Tibial nerve (tissue), 4 donors: Measurements from ENCODE around the gene SAT2.

ENCODE experiments used
- EP300 ChIP-seq, 2 donors: sonication (generic); formaldehyde crosslinking; IDR thresholded peaks; one replicate each; pipeline ENCODE4 v1.6.1; 2017; ENCODE audit warnings: antibody characterized with exemption in 2 of 2, mild to moderate bottlenecking in 1 of 2
- POLR2A ChIP-seq, 2 donors: fragments of 450-650 bp; IDR thresholded peaks; one replicate each; pipeline ENCODE4 v1.6.1; 2017; ENCODE audit warnings: antibody characterized with exemption in 2 of 2, mild to moderate bottlenecking in 2 of 2, moderate library complexity in 2 of 2
- TF ChIP-seq, protein P1 (sequence below), 5 experiments: fragments of 200-600 bp in 3 of 5; fragments of 450-650 bp in 2 of 5; sonication (generic) in 3 of 5; IDR thresholded peaks; one replicate each; pipeline ENCODE4 v1.5.1; 2016 to 2019; ENCODE audit warnings: antibody characterized with exemption in 5 of 5, mild to moderate bottlenecking in 3 of 5, moderate library complexity in 2 of 5

DNA sequence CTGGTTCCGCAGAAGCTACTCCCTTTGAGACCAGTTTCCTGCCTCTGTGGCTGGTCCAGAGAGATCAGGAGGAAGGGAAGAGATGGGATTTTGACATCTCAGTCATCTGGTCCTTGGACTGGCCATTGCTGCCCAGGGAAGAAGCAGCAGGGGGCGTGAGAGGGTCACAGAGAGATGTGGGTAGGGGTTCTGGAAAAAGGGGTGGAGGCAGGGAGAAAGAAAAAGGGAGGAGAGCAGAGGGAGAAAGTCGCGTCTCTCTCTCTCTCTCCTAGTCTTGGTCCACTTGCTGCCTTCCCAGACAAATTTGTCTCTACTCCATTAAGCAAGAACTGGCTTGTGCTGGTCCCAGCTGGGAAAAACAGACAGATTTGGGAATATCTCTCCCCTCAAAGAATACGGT is 6.8 kb upstream of the SAT2 start:
- TF ChIP-seq, protein P1, sequence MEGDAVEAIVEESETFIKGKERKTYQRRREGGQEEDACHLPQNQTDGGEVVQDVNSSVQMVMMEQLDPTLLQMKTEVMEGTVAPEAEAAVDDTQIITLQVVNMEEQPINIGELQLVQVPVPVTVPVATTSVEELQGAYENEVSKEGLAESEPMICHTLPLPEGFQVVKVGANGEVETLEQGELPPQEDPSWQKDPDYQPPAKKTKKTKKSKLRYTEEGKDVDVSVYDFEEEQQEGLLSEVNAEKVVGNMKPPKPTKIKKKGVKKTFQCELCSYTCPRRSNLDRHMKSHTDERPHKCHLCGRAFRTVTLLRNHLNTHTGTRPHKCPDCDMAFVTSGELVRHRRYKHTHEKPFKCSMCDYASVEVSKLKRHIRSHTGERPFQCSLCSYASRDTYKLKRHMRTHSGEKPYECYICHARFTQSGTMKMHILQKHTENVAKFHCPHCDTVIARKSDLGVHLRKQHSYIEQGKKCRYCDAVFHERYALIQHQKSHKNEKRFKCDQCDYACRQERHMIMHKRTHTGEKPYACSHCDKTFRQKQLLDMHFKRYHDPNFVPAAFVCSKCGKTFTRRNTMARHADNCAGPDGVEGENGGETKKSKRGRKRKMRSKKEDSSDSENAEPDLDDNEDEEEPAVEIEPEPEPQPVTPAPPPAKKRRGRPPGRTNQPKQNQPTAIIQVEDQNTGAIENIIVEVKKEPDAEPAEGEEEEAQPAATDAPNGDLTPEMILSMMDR (IDR thresholded peaks at IDR 0.05): peak; percentile 18 to 39 (median 36)
- no peak for TF ChIP-seq EP300 (IDR thresholded peaks at IDR 0.05)
- no peak for TF ChIP-seq POLR2A (IDR thresholded peaks at IDR 0.05)
